Loucy (cell line): ENCODE data around the gene COLGALT1.

Experiments used
- CTCF ChIP-seq: fragments of 200-600 bp; sonication (generic); conservative IDR thresholded peaks from 2 replicates; pipeline ENCODE4 v1.5.1; 2014; ENCODE audit warnings: mild to moderate bottlenecking, antibody characterized with exemption, low read length
- EZH2phosphoT487 ChIP-seq: fragments of 200-600 bp; IDR thresholded peaks from 2 replicates; pipeline ENCODE4 v1.6.1; 2018; ENCODE audit warnings: antibody characterized with exemption, mild to moderate bottlenecking, moderate library complexity, borderline replicate concordance

GRCh38 chr19:17627921-17628320, 72.5 kb downstream of the COLGALT1 start:
- TF ChIP-seq CTCF (no peak), EZH2phosphoT487 (no peak)
